Suprapubic skin (tissue), 3 donors: ENCODE results near the gene KCNH4.

ENCODE experiments used
- EP300 ChIP-seq: sonication (generic); formaldehyde crosslinking; IDR thresholded peaks from one replicate; pipeline ENCODE4 v1.6.1; 2017; ENCODE audit warnings: antibody characterized with exemption
- POLR2A ChIP-seq, 2 donors: fragments of 450-650 bp; IDR thresholded peaks; one replicate each; pipeline ENCODE4 v1.6.1; 2017; ENCODE audit warnings: antibody characterized with exemption in 2 of 2, mild to moderate bottlenecking in 2 of 2, moderate library complexity in 2 of 2
- TF ChIP-seq, protein P1 (sequence below), 2 donors: fragments of 200-600 bp in 1 of 2; fragments of 450-650 bp in 1 of 2; sonication (generic) in 1 of 2; IDR thresholded peaks; one replicate each; pipeline ENCODE4 v1.5.1; 2016 to 2019; ENCODE audit warnings: antibody characterized with exemption in 2 of 2, mild to moderate bottlenecking in 1 of 2, moderate library complexity in 1 of 2

DNA sequence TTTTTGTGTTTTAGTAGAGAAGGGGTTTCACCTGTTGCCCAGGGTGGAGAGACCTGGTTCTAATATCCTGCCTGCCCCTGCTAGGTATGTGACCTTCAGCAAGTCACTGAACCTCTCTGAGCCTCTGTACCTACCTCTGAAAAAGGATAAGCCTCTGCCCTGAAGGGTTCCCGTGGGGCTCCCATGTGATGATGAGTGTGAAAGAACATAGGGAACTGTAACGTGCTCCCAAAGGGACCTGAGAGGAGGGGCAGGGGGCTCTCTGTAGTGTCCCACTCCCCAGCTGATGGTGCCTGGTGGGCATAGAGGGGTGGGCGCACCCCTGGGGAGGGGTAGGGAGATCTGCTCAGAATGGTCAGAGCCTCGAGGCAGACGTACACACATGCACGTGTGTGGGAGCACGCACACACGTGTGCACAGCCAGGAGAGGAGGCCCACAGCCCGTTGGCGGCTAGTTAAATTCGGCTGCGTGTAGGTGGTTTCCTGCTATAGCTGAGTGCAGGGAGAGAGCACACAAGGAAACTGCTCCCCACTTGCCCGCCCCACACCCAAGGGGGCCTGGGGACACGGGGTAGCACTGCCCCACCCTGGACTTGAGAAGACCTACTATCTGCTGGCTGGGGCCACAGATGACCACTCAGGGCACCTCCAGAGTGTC, 6.7 kb downstream of the KCNH4 start:
- TF ChIP-seq EP300 (no peak), POLR2A (IDR thresholded peaks at IDR 0.05) (no peak)
- TF ChIP-seq, protein P1, sequence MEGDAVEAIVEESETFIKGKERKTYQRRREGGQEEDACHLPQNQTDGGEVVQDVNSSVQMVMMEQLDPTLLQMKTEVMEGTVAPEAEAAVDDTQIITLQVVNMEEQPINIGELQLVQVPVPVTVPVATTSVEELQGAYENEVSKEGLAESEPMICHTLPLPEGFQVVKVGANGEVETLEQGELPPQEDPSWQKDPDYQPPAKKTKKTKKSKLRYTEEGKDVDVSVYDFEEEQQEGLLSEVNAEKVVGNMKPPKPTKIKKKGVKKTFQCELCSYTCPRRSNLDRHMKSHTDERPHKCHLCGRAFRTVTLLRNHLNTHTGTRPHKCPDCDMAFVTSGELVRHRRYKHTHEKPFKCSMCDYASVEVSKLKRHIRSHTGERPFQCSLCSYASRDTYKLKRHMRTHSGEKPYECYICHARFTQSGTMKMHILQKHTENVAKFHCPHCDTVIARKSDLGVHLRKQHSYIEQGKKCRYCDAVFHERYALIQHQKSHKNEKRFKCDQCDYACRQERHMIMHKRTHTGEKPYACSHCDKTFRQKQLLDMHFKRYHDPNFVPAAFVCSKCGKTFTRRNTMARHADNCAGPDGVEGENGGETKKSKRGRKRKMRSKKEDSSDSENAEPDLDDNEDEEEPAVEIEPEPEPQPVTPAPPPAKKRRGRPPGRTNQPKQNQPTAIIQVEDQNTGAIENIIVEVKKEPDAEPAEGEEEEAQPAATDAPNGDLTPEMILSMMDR (IDR thresholded peaks at IDR 0.05) = no peak
